ENCODE data around the gene PPP2R5E. TPM values are rescaled to one million over a fixed set of nuclear protein-coding genes. Genes with fewer than 3 reads are reported as not detected.
A peak's percentile ranks its signal among the peaks of the same experiment; 100 is the strongest.
"Not testable (repeated sequence)": the region's sequence is repeated elsewhere in the genome, so short reads cannot be mapped to it uniquely, and the experiment has no call there.

The PPP2R5E gene
- total RNA-seq, 1 donor from 2014 or later = 40.4 TPM

- no peak for ATAC-seq
Measured at GRCh38 chr14:63432228-63432627, 110.9 kb downstream of the PPP2R5E start.

DNA sequence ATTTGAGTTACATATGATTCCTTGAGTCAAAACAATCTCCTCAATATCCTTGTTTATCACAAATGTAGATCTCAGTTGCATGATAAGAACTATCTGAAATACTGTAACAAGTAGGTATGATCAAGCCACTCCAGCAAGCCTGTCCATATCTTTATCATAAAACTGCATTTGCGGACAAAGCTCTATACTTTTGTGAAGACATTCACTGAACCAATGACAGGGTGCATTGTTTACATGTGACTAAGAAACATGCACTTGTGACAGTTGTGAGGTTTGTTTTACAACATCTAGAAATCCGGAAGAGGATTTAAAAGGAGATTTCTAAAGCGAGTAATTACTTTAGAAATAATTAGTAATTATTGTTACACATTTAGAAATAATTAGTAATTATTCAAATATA lies 111.7 kb downstream of the PPP2R5E start:
- ATAC-seq = no peak

- ATAC-seq = no peak
Measured at GRCh38 chr14:63428486-63428885, 114.7 kb downstream of the PPP2R5E start.

DNA sequence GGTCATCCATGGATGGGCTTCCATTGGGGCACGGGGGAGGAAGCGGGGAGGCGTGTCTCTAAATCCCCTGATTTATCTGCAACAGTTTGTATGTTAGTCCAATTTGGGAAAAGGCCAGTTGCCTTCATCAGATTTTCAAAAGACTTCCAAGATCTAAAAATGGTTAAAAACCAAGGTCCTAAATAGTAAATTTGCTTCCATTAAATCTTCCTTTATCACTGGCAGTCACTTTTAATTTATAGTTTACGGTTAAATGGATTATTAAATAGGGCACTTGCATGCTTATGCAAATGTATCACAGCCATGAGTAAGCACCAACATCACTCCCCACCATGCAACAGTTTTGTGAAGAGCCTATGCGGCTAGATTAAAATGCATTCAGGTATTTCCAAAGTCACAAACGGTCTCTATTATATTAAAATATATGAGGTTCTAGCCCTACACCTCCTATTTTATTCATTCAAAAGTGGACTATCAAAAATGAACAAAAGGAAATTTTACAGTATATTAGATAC lies 116.3 kb downstream of the PPP2R5E start:
- no peak for ATAC-seq

DNA sequence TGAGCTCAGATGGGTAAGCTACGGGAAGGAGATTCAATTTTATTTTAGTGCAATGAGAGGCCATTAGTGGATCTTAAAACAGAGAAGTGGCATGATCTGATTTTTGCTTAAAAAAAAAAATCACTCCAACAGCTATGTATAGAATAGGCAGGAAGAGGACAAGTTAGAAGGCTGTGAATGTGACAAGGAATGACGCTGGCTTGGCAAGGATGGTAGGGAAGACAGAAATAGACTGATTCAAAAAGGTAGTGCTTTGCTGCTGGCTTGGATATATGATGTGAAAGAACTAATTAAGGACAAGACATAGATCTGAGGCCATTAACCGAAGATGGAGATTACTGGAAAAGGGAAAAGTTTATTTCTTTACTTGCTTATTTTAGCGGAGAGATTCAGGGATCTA lies 119.3 kb downstream of the PPP2R5E start:
- ATAC-seq = no peak

DNA sequence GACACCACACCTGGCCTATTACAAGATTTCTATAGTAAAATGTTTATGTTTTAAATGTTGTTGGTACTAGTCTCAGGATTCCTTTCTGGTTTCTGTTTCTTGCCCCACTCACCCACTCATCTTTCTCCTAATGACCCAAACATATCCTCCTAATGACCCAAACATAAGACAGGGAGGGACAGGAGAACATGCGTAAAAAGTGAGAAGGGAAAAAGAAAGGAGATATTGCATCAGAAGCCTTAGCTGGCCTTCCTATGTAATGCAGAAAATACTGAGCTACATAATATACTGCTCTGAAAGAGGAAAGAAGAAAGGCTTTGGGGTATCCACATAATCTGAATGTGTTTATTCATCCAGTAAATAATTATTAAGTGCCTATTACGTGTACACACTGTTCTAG lies 119.8 kb downstream of the PPP2R5E start:
- no peak for ATAC-seq

DNA sequence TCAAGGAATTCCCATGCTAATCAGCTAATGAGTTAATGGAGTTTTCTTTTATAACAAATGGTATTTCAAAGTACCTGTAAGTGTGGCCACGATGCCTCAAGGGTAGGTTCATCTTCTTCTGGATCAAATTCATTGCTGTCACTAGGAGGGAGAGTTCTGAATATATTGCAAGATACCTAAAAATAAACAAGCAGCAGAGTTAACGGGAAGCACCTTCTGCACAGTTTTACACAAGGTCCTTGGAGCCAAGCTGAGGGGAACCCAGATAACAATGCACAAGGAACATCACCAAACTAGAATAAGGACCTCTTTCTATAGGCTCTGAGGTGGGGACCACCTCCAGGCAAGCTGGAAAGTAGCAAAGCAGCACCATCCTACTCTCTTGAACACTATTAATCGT lies 121.3 kb downstream of the PPP2R5E start:
- no peak for ATAC-seq

DNA sequence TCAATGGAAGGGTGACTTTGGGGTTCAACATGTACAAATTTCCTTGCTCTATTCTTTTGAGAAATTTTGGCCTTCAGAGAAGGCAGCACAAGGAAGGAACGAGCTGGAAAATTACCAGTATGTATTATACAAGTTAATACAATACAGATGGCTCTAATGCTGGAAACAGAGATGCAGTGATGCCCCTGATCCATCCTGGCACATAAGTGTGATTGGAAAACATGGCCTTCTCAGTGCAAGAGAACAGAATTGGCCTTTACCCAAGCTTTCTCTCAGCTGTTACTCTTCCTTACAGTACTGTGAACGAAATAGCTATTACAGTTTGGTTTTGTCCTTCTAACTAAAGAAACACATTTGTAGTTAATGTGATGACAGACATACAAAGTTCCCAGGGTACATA lies 122.0 kb downstream of the PPP2R5E start:
- no peak for ATAC-seq

DNA sequence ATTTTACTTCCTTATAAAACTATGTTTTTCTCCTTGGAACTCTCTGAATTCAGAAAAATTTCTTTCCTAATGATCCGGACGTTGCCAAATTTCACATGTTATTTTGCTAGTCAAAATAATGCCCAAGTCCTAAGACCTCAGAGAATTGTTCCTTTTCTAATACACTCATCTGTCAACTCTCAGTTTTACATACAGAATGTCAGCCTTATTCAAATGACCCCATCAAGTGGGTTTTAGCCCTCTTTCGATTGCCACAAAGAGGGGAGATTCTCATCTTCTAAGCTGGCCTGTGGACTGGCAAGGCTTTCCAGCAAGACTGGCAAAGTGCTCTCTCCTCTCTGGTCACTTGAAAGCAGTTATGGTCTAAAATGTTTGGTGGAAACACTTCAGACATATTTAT lies 125.2 kb downstream of the PPP2R5E start:
- no peak for ATAC-seq

- ATAC-seq = no peak
Measured at GRCh38 chr14:63413009-63413408, 130.2 kb downstream of the PPP2R5E start.

GRCh38 chr14:63406333-63406732 lies 136.8 kb downstream of the PPP2R5E start:
- ATAC-seq = no peak

DNA sequence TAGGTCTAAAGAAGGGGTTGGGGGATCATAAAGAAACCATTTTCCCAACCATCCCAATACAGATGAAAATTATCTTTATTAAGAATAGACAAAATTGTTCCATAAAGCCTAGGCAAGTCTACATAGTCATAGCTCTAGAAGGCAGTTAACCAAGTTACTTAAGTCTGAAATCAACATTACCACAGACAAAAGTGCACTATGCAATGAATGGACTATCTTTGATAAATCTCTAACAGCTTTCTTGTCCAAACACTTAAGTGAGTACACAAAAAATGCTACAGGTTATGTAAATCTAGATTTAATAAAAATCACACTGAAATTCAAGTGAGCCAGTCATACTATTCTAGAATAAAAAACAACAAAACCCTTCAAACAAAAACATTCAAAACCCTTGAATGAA lies 137.5 kb downstream of the PPP2R5E start:
- no peak for ATAC-seq

GRCh38 chr14:63404906-63405305 lies 138.3 kb downstream of the PPP2R5E start:
- ATAC-seq = no peak

GRCh38 chr14:63401646-63402045 lies 141.5 kb downstream of the PPP2R5E start:
- ATAC-seq = no peak

DNA sequence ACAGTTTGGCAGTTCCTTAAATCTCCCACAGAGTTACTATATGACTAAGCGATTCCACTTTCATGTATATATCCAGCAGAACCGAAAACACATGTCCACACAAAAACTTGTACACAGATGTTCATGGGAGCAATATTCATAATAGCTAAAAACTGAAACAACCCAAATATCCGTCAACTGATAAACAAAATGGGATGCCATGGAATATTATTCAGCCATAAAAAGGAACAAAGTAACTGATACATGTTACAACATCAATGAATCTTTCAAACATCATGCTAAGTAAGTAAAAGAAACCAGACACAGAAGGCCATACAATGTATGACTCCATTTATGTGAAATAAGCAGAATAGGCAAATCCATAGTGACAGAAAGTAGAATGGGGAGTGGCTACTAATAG lies 144.2 kb downstream of the PPP2R5E start:
- ATAC-seq = no peak

GRCh38 chr14:63394841-63395240 lies 148.3 kb downstream of the PPP2R5E start:
- peak; percentile 47 for ATAC-seq

- no peak for ATAC-seq
Measured at GRCh38 chr14:63394432-63394831, 148.7 kb downstream of the PPP2R5E start.

GRCh38 chr14:63393012-63393411 lies 150.2 kb downstream of the PPP2R5E start:
- ATAC-seq = no peak

DNA sequence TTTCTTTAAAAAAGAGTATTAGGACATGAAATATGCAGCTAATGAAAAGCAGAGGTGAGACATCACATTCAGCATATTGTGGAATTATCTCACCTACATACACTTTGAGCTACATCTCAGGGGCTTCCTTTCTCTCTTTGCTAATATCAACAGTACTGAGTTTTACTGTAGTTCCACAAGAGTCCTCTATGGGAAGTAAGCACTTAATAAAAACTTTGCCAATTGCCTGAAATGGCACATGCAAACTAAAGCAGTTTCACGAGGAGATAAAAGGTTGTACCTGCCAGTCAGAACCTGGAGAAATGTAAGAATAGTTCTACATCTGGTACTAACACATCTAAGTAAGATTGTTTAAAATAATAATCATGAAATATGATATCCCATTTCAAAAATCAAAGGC lies 150.9 kb downstream of the PPP2R5E start:
- no peak for ATAC-seq

- ATAC-seq = peak; percentile 86
Measured at GRCh38 chr14:63388766-63389431, 154.3 kb downstream of the PPP2R5E start.

DNA sequence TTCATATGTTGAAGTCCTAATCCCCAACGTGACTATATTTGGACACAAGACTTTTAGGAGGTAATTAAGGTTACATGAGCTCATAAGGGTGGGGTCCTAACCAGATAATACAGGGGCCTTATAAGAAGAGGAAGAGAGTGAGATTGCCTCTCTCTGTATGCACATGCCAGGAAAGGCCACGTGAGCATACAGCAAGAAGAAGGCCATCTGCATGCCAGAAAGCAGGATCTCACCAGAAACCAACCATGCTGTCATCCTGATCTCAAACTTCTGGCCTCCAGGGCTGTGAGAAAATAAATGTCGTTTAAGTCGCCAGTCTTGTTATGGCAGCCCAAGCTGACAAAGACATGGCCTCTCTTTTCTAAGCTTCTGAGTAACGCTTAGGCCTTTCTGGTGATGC lies 155.5 kb downstream of the PPP2R5E start:
- no peak for ATAC-seq

DNA sequence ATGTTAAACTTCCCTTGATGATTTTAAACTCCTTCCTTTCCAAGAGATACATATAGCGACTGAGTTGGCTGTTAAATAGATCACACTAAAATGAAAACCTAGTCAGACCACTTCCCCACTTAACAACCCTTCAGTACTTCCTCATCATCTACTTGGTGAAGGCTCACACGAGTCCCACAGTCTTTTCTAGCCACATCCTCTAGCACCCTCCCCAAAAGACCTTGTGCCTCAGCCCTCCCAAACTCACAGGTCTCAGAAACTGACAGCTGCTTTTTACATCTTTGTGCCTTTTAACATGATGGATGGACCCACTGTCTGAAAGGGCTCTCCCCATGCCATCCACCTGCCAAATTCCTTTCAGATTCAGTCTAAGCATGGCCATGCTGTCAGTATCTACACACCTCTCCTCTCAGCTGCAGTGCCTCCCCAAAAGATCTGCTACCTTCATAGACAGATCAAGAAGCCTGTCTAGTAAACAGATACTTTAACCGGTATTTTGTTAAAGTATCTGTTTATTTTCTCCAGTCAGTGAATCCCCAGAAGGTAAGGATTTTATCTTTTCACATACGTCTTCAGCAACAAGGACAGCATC lies 159.3 kb downstream of the PPP2R5E start:
- no peak for ATAC-seq

DNA sequence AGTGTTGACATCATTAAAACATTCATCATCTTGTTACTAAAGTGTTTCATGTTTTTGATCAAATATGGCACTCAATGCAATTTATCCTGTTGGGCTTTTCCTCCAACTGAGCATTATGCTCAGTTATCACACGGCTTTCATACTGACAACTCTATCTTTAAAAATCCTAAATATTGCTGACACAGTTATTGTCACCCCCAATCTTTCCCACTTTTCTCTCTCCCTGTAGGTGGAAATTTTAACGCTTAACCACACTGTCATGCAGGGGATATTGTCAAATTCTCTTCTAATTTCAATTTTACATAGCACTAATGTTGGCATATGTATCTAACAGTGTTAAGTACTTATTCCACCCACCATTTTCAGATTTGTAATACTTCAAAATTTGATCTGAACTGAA lies 164.7 kb downstream of the PPP2R5E start:
- no peak for ATAC-seq

DNA sequence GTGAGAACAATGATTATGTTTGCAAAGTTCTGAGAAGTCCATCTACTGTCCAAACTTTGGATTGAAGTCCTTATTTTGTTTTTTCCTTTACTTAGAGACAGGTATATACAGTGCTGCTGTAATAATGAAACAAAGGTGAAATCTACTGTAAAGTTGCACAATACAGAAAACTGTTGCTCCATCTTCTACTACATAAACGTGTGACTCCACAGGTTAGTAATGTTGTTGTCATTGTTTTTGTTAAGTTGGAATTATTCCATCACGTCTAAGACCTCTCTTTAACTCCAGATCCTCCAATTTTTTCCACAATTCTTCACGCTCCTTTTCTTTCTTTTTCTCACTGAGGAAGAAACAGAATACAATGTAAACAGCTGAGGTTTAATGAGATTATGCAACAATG lies 167.4 kb downstream of the PPP2R5E start:
- ATAC-seq = peak; percentile 75

GRCh38 chr14:63371613-63372012 lies 171.6 kb downstream of the PPP2R5E start:
- ATAC-seq = not testable (repeated sequence)
